ENCODE measurements around the gene PKNOX1. TPM values are rescaled to one million over a fixed set of nuclear protein-coding genes. Genes with fewer than 3 reads are reported as not detected.
"Not testable (repeated sequence)": the region's sequence is repeated elsewhere in the genome, so short reads cannot be mapped to it uniquely, and the experiment has no call there.

The PKNOX1 gene, protein sequence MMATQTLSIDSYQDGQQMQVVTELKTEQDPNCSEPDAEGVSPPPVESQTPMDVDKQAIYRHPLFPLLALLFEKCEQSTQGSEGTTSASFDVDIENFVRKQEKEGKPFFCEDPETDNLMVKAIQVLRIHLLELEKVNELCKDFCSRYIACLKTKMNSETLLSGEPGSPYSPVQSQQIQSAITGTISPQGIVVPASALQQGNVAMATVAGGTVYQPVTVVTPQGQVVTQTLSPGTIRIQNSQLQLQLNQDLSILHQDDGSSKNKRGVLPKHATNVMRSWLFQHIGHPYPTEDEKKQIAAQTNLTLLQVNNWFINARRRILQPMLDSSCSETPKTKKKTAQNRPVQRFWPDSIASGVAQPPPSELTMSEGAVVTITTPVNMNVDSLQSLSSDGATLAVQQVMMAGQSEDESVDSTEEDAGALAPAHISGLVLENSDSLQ
- total RNA-seq: 14.1 and 26.4 TPM in 2 replicates

DNA sequence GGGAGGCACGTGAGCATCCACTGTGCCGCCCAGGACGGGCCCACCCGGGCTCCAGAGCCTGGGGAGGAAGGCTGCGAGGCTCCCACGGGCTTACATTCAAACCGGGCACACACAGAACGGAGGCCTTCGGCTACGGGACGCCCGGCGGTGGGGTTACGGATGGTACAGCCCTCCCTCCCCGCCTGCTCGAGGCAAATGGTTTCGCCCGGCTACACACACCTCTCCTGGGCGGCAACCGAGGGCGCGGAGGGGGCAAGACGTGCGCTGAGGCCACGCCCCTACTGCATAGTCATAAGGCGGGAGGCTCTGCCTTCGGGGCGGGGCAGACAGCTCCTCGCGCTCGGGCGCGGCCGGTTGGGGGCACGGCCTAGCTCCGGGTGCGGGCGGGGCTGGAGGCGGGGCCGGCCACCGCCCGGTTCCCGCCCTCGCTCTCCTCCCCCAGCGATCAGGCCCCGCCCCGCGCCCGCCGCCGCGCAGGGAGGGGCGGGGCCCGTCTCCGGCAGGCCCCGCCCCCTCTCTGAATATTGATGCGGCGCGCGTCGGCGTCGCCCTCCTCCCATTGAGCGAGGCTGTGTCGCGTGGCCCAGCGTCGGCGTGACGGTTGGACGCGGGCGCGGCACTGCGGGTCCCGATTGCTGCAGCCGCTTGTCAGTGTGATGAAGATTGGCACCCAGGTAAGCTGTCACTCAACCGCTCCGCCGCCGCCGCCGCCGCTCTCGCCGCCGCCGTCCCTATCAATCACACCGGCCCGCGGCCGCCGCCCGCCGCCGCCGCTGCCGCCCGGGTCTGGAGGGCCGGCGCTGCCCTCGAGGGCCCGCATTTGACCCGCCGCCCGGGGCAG is at the start of gene PKNOX1:
TSS of gene PKNOX1 (plus strand) at position 572 of the 841 bp plus-strand sequence. CDS start 29,820 bp downstream, outside the sequence.
- peak; percentile 88 for DNase-seq (ENCODE audit: low read depth)

DNA sequence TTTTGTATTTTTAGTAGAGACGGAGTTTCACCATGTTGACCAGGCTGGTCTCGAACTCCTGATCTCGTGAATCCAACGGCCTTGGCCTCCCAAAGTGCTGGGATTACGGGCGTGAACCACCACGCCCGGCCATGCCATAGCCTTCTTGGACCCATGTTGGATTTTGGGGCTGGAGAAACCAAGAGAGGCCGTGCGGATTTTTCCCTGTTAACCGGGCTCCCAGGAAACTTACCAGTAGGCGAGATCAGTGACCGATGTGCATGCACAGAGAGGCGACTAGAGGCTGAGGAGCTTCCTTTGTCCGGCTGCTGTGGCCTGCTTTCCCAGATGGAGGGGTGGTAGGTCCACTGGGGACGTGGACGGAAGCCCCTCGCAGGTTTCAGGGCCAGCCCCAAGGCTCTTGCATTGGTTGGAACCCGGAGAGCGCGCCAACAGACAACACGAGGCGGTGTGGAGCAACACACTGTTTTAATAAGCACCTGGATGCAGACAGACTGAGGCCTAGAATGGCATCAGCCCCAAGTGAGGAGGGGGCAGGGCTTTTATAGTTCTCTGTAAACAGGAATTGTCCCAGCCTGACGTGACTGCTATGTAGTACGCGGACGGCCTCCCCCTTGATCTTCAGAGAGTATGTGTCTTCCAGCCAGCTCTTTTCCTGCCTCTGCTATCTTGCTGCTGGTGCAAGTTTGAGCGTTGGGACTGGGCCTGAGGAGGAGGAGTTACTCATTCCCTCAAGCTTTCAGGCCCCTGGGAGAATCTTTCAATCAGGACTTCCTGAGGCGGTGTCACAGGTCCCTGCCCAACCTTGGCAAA is 49.0 kb upstream of the PKNOX1 start, which contains the start of gene ERVH48-1:
TSS of gene ERVH48-1 (minus strand) at position 517 of the 813 bp plus-strand sequence. CDS start 6,624 bp downstream, outside the sequence.
- no peak for DNase-seq (ENCODE audit: low read depth)

DNA sequence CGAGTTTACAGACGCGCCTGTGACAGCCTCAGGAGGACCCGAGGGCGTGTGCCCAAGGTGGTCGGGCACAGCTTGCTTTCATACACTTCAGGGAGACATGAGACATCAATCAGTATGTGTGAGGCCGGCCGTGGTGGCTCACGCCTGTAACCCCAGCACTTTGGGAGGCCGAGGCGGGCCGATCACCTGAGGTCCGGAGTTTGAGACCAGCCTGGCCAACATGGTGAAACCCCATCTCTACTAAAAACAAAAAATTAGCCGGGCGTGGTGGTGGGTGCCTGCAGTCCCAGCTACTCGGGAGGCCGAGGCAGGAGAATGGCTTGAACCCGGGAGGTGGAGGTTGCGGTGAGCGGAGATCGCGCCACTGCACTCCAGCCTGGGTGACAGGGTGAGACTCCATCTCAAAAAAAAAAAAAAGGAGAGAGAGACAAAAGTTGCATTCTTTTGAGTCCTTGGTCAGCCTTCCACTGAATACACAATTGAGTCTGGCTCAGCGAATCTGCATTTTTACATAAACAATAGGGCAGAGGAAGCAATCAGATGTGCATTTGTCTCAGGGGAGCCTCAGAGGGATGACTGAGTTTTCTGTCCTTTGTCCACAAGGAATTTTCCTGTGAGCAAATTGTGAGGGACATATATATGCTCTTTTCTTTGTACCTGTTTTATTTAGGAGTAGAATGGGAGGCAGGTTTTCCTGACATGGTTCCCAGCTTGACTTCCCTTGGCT is 46.7 kb upstream of the PKNOX1 start:
- not testable (repeated sequence) for DNase-seq (ENCODE audit: low read depth)

DNA sequence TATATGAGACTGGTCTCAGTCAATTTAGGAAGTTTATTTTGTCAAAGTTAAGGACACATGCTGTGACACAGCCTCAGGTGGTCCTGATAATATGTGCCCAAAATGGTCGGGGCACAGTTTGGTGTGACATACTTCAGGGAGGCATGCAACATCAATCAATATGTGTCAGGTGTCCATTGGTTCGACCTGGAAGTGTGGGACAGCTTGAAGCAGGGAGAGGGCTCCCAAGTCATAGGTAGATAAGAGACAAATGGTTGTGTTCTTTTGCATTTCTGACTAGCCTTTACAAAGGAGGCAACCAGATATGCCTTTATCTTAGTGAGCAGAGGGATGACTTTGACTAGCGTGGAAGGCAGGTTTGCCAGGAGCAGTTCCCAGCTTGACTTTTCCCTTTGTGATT is 44.4 kb upstream of the PKNOX1 start:
- DNase-seq (ENCODE audit: low read depth): no peak

DNA sequence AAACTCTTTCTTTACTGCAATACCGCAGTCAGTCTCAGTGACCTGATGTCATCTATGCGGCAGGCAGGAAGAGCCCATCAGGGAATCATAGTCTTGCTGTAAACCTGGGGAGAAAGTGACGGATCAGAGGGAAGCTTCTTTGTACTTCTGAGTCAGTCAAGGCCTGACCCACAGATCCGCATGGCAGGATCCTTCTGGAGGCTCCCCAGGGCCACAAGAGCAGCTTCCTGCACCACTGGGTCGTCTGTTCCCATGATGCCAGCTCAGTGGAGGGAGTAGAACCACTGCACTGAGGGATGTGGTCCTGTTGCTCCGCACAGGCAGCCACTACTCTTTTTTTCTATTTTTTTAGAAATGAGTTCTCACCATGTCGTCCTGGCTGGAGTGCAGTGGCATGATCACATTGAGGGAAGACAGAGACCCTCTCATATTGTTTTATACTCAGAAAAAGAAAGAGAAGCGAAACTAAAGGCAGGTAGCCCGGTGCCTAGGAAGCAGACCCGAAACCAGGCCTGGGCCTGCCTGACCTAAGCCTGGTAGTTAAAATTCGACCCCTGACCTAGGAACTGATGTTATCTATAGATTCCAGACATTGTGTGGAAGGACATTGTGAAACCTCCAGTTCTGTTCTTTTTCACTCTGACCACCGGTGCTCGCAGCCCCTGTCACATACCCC is 42.7 kb upstream of the PKNOX1 start:
- DNase-seq (ENCODE audit: low read depth): no peak

DNA sequence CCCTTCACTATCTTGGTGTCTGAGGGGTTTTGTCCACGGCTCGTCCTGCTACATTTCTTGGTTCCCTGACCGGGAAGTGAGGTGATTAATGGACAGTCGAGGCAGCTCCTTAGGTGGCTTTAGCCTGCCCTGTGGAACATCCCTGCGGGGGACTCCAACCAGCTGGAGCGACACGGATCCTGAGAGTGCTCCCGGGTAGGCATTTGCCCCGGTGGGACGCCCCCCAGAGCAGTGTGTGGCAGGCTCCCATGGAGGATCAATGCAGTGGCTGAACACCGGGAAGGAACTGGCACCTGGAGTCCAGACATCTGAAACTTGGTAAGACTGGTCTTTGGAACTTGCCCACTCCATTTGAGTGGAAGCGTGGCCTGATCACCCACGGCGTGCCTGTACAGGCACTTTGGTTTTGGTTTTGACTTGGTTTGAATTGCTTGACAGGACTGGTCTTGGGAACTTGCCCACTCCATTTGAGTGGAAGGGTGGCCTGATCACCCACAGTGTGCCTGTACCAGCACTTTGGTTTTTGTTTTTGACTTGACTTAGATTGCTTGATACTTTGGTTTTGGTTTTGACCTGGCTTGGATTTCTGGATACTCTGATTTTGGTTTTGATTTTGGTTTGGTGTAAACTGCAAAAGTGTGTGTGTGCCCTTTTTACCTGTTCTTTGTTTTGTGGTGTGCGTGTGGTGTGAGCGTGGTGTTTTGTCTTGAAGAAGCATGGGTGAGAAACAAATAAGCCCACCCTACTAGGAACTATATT is 41.8 kb upstream of the PKNOX1 start:
- DNase-seq (ENCODE audit: low read depth): not testable (repeated sequence)

DNA sequence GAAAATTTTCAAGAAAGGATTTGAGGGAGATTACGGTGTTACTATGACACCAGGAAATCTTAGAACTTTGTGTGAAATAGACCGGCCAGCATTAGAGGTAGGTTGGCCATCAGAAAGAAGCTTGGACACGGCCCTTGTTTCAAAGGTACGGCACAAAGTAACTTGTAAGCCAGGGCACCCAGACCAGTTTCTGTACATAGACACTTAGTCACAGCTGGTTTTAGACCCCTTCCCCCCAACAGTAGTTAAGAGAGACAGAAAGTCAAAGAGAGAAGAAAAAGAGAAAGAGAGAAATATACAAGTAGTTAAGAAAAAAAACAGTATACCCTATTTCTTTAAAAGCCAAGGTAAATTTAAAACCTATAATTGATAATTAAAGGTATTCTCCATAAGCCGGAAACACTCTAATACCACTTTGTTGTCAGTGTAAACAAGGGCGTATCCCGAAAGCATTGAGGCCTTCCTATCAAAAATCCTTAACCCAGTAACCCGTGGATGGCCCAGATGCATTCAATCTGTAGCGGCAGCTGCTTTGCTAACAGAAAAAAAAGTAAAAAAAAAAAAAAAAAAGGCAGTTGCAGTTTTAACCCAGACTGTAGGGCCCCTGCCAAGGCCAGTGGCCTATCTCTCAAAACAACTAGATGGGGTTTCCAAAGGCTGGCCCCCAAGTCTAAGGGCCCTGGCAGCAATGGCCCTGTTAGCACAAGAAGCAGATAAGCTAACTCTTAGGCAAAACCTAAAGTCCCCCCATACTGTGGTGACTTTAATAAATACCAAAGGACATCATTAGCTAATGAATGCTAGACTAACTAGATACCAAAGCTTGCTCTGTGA is 41.0 kb upstream of the PKNOX1 start:
- not testable (repeated sequence) for DNase-seq (ENCODE audit: low read depth)

DNA sequence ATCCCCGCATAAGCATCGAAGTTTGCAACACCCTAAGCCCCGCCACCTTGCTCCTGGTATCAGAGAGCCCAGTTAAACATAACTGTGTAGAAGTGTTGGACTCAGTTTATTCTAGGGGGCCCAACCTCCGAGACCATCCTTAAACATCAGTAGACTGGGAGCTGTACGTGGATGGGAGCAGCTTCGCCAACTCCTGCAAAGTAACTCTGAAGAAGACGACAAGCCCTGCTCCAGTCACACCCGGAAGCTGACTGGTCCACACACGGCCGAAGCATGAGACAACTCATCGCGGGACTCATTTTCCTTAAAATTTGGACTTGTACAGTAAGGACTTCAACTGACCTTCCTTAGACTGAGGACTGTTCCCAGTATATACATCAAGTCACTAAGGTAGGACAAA is 40.4 kb upstream of the PKNOX1 start:
- DNase-seq (ENCODE audit: low read depth): not testable (repeated sequence)

DNA sequence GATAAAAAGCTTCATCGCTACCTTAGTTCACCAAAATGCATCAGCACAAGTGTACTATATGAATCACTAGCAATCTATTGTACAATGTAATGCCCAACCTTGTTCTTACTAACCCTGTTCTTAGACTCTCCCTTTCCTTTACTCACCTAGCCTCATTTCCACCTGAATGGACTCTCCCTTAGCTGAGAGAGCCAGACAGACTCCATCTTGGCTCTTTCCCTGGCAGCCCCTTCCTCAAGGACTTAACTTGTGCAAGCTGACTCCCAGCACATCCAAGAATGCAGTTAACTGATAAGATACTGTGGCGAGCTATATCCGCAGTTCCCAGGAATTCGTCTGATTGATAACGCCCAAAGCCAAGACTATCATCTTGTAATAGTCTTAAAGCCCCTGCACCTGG is 38.0 kb upstream of the PKNOX1 start:
- not testable (repeated sequence) for DNase-seq (ENCODE audit: low read depth)

DNA sequence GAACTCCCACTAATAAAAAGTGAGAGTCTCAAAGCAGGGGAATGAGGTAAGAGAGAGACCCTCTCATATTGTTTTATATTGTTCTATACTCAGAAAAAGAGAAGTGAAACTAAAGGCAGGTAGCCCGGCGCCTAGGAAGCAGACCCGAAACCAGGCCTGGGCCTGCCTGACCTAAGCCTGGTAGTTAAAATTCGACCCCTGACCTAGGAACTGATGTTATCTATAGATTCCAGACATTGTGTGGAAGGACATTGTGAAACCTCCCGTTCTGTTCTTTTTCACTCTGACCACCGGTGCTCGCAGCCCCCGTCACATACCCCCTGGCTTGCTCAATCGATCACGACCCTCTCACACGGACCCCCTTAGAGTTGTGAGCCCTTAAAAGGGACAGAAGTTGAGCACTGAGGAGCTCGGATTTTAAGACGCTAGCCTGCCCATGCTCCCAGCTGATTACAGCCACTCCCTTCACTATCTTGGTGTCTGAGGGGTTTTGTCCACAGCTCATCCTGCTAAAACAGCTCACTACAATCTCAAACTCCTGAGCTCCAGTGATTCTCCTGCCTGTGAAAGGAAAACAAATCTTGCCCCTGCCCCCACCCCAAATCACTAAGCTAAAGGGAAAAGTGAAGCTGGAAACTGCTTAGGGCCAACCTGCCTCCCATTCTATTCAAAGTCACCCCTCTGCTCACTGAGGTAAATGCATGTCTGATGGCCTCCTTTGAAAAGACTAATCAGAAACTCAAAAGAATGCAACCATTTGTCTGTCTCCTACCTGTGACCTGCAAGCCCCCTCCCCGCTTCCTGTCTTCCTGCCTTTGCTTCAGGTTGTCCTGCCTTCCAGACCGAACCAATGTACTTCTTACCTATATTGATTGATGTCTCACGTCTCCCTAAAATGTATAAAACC is 37.1 kb upstream of the PKNOX1 start:
- DNase-seq (ENCODE audit: low read depth): not testable (repeated sequence)

DNA sequence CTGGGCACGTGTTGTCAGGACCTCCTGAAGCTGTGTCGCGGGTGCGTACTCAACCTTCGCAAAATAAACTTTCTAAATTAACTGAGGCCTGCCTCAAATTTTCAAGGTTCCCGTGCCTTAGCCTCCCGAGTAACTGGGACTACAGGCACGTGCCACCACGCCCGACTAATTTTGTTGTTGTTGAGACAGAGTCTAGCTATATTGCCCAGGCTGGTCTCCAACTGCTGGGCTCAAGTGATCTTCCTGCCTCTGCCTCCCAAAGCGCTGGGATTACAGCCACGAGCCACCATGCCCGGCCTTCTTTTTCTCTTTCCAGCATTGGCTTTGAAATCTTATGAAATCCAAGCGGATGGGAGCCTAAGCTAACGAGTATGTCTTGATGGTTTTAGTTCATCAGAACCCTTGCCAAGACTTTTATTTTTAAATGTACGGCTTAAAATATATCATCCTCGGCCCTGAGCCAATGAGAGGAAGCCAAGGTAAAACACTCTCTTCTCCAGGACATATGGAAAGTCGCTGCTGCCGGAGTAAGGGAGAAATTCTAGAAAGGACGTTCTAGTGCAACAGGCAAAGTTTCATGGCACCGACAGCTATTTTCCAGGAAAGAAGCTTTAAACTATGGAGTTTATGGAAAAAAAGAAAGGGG is 36.3 kb upstream of the PKNOX1 start:
- DNase-seq (ENCODE audit: low read depth): no peak

DNA sequence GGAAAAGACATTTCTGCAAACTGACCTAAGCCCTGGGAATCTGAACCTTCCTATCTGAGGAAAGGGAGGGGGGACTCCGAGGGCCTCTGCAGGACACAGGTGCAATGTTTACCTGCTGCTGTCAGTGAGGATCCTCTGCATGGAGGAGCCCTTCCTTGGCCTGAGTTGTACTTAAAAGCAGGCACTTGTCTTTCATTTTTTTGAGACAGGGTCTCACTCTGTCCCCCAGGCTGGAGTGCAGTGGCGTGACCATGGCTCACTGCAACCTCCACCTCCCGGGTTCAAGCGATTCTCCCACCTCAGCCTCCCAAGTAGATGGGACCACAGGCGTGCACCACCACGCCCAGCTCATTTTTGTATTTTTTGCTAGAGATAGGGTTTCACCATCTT is 35.8 kb upstream of the PKNOX1 start:
- DNase-seq (ENCODE audit: low read depth): not testable (repeated sequence)

DNA sequence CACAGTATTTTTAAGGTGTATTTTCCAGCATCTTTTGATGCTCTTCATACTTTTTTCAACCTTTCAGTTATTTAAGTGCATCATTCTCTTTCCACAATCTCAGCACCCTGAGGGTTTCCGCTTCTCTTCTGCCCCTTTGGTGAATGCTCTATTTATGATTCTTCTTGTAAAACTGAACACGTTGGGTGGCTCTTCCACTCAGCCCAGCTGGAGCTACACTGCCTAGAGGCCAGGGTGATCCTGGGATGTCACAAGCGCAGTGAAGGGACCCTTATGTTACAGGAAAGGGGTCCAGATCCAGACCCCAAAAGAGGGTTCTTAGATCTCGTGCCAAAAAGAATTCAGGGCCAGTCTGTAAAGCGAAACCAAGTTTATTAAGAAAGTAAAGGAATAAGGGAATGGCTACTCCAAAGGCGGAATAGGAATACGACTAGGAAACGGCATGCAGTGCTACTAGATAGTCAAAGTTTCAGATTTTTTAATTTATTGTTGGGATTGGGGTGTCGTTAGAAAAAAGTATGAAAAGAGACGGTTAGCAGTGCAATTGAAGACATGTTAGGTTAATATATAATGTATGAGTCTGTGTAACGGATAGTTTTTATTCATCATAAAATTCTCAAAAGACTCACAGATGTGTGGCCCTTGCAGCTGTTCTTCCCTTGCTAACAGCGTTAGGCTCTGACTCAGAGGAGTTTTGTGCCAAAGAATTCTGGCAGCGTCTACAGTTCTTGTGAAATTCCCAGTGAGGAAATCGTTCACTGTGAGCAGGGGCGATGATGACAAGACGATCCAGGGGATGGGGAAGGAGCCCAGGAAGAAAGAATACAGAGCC is 34.6 kb upstream of the PKNOX1 start:
- peak; percentile 94 for DNase-seq (ENCODE audit: low read depth)

DNA sequence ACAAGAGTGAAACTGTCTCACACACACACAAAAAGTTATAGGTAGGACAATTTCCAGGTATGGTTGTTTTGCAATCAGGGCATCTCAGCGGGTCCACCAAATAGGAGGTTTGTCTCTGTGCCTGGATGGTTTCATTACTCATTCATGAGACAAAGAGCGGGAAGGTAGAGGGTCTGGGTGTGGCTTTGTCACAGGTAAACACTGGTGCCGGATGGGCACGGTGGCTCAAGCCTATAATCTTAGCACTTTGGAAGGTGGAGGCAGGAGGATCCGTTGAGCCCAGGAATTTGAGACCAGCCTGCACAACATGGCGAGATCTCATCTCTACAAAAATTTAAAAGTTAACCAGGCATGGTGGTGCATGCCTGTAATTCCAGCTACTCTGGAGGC is 32.7 kb upstream of the PKNOX1 start:
- DNase-seq (ENCODE audit: low read depth): no peak

DNA sequence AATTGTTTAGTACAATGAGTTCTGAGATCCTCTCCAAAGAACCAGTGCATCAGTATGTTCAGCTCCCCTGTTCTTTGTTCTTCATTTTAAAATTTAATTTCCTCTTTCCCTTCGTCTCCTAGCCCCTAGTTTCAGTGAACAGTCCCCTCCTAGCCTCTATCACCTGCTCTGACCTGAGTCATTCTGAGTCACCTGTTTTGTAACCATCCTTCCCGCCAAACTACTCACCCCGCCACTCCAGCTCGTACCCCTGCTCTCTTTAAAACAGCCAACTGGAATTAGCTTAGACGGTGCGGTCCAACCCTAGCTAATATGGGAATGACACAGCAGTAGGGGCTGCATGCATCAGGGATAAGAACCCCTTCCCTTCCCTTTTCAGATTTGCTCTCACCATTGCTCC is 32.1 kb upstream of the PKNOX1 start:
- DNase-seq (ENCODE audit: low read depth): no peak

DNA sequence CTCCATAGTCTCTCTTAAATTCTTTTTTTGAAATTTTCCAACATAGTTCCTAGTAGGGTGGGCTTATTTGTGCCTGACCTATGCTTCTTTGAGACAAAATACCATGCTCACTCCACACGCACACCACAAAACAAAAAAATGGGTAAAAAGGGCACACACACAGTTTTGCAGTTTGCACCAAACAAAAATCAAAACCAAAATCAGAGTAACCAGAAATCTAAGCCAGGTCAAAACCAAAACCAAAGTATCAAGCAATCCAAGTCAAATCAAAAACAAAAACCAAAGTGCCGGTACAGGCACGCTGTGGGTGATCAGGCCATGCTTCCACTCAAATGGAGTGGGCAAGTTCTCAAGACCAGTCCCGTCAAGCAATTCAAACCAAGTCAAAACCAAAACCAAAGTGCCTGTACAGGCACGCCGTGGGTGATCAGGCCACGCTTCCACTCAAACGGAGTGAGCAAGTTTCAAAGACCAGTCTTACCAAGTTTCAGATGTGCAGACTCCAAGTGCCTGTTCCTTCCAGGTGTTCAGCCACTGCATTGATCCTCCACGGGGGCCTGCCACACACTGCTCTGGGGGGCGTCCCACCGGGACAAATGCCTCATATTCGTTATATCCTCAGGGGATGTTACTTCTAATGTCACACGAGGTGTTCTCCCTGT is 25.1 kb upstream of the PKNOX1 start:
- DNase-seq (ENCODE audit: low read depth): not testable (repeated sequence)

All from renal cortical epithelial cell (primary cell).